Naive thymus-derived CD4-positive, alpha-beta T cell (primary cell): Measurements from ENCODE around the gene RIC3. TPM values are rescaled to one million over a fixed set of nuclear protein-coding genes. Genes with fewer than 3 reads are reported as not detected.

Experiments
- ATAC-seq: fragments of 150-1000 bp; cut with Tn5 transposase; 2 replicates; pipeline ENCODE4 v1.10.0; 2021; ENCODE audit warnings: mild to moderate bottlenecking, moderate library complexity
- CTCF ChIA-PET: fragments of 350-600 bp; sonication (Branson Sonifier 250); formaldehyde crosslinking; loops from one replicate; lab custom pipeline; 2021; ENCODE audit warnings: antibody characterized with exemption; lab: Charles Lee
- POLR2A ChIA-PET: fragments of 350-600 bp; sonication (Branson Sonifier 250); formaldehyde crosslinking; loops from one replicate; lab custom pipeline; 2021; ENCODE audit warnings: antibody characterized with exemption, inconsistent platforms; lab: Charles Lee
- DNase-seq, 9 donors: peaks; one replicate each; pipeline versions ENCODE4 v3.0.0 to v3.0.0-alpha.2; 2020 to 2022; ENCODE audit warnings: mixed read lengths in 1 of 9
- H3K27ac ChIP-seq: one replicate; pipeline ENCODE4 v1.7.0; 2013; ENCODE audit warnings: mild to moderate bottlenecking, low read depth, low read length, moderate library complexity
- H3K27me3 ChIP-seq, 2 donors: one replicate each; pipeline ENCODE4 v1.7.0; 2013; ENCODE audit warnings: low read length in 2 of 2, mild to moderate bottlenecking in 2 of 2, moderate library complexity in 2 of 2; ENCODE audit not compliant: control insufficient read depth in 2 of 2, insufficient read depth in 2 of 2
- H3K36me3 ChIP-seq, 3 experiments: 1 replicate in 2 of 3; 2 replicates in 1 of 3; pipeline ENCODE4 v1.7.0; 2013; ENCODE audit warnings: low read length in 3 of 3, mild to moderate bottlenecking in 3 of 3, moderate library complexity in 1 of 3; ENCODE audit not compliant: insufficient read depth in 3 of 3, control insufficient read depth in 2 of 3
- H3K4me1 ChIP-seq, 2 donors: one replicate each; pipeline ENCODE4 v1.7.0; 2013; ENCODE audit warnings: low read length in 2 of 2, mild to moderate bottlenecking in 2 of 2, moderate library complexity in 1 of 2; ENCODE audit not compliant: control insufficient read depth in 2 of 2, insufficient read depth in 2 of 2
- H3K4me3 ChIP-seq: 2 replicates; pipeline ENCODE4 v1.7.0; 2013; ENCODE audit warnings: mild to moderate bottlenecking, low read length
- H3K9me3 ChIP-seq, 3 experiments: 1 replicate in 2 of 3; 2 replicates in 1 of 3; pipeline ENCODE4 v1.7.0; 2013; ENCODE audit warnings: low read length in 3 of 3; ENCODE audit not compliant: control insufficient read depth in 2 of 3
- H3K27ac Mint-ChIP-seq, 9 donors: one replicate each; pipeline ENCODE4 v1.8.0; 2020 to 2022; ENCODE audit warnings: mixed read lengths in 9 of 9, mild to moderate bottlenecking in 8 of 9, moderate library complexity in 5 of 9, inconsistent platforms in 2 of 9
- H3K27me3 Mint-ChIP-seq, 5 donors: one replicate each; pipeline ENCODE4 v1.8.0; 2021 to 2022; ENCODE audit warnings: mixed read lengths in 5 of 5, mild to moderate bottlenecking in 1 of 5
- H3K36me3 Mint-ChIP-seq, 5 donors: one replicate each; pipeline ENCODE4 v1.8.0; 2020 to 2022; ENCODE audit warnings: mixed read lengths in 5 of 5, mild to moderate bottlenecking in 3 of 5, inconsistent platforms in 1 of 5
- H3K4me1 Mint-ChIP-seq, 7 donors: one replicate each; pipeline ENCODE4 v1.8.0; 2020 to 2022; ENCODE audit warnings: mixed read lengths in 7 of 7, mild to moderate bottlenecking in 3 of 7, inconsistent platforms in 1 of 7
- H3K4me3 Mint-ChIP-seq, 10 donors: one replicate each; pipeline ENCODE4 v1.8.0; 2020 to 2022; ENCODE audit warnings: mild to moderate bottlenecking in 10 of 10, mixed read lengths in 10 of 10, moderate library complexity in 6 of 10, inconsistent platforms in 2 of 10
- H3K9me3 Mint-ChIP-seq, 11 donors: one replicate each; pipeline ENCODE4 v1.8.0; 2020 to 2022; ENCODE audit warnings: mixed read lengths in 11 of 11, mild to moderate bottlenecking in 4 of 11, inconsistent platforms in 1 of 11, moderate library complexity in 1 of 11
- intact Hi-C, 2 donors: fragments of 100-400 bp; cut with micrococcal nuclease; formaldehyde crosslinking; loops; one replicate each; pipeline ENCODE4 v1.15.1; 2023
- polyA plus RNA-seq, 2 donors: library from polyadenylated mRNA; unstranded; fragments of 300-500 nt; fragmentation: Illumina TruSeq; gene quantifications; one replicate each; pipeline ENCODE4 v1.2.3, GENCODE V29; 2021
- total RNA-seq, 6 experiments: library from RNA in 5 of 6; stranded (reverse) in 5 of 6; gene quantifications; 1 replicate in 5 of 6; 2 replicates in 1 of 6; pipeline ENCODE4 v1.2.3 and lab custom pipeline; 2021 to 2026

RIC3 gene
- total and polyA plus RNA-seq, 7 experiments from 2014 or later, result 2.5 to 66.9 (median 32.7) TPM

GRCh38 chr11:8103909-8104308, 64.9 kb downstream of the RIC3 start:
- Histone ChIP-seq H3K36me3 (peaks cover 0 to 14% (median 0%) of the 10 kb centered on the region in 3 experiments), H3K4me3 (no peak overlapping the region), H3K27me3 (no peaks in the 10 kb centered on the region), H3K27ac (no peak overlapping the region), H3K9me3 (no peaks in the 10 kb centered on the region), H3K4me1 (no peaks in the 10 kb centered on the region)
- POLR2A ChIA-PET, result no interaction called here
- Mint-ChIP-seq H3K36me3 (peaks cover 0 to 6% (median 0%) of the 10 kb centered on the region in 5 donors), H3K27ac (no peak overlapping the region), H3K4me3 (no peak overlapping the region), H3K9me3 (no peaks in the 10 kb centered on the region), H3K27me3 (no peaks in the 10 kb centered on the region), H3K4me1 (no peaks in the 10 kb centered on the region)
- DNase-seq (no peak), ATAC-seq (no peak)
- intact Hi-C loops, result no loop called here
- CTCF ChIA-PET, result interaction anchor here (0.8 to 0.9 kb wide), 2 partner anchors 9 to 71 kb away, joined by 3 read pairs; no protein-coding TSS in a partner anchor

GRCh38 chr11:8102965-8103364, 65.9 kb downstream of the RIC3 start:
- Mint-ChIP-seq H3K9me3 (no peaks in the 10 kb centered on the region), H3K4me1 (no peaks in the 10 kb centered on the region), H3K4me3 (no peak overlapping the region), H3K36me3 (peaks cover 0 to 4% (median 0%) of the 10 kb centered on the region in 5 donors), H3K27ac (no peak overlapping the region), H3K27me3 (no peaks in the 10 kb centered on the region)
- Histone ChIP-seq H3K27ac (no peak overlapping the region), H3K9me3 (no peaks in the 10 kb centered on the region), H3K36me3 (peaks cover 0 to 7% (median 0%) of the 10 kb centered on the region in 3 experiments), H3K4me3 (no peak overlapping the region), H3K27me3 (no peaks in the 10 kb centered on the region), H3K4me1 (no peaks in the 10 kb centered on the region)
- intact Hi-C loops, result no loop called here
- DNase-seq (no peak), ATAC-seq (no peak)
- ChIA-PET POLR2A (no interaction called here), CTCF (no interaction called here)

- H3K36me3 Mint-ChIP-seq, result peaks cover 0 to 4% (median 0%) of the 10 kb centered on the region in 5 donors
- H3K4me3 Mint-ChIP-seq, result no peak overlapping the region
- Histone ChIP-seq H3K27me3 (no peaks in the 10 kb centered on the region), H3K36me3 (peaks cover 0 to 7% (median 0%) of the 10 kb centered on the region in 3 experiments), H3K4me3 (no peak overlapping the region), H3K9me3 (no peaks in the 10 kb centered on the region), H3K27ac (no peak overlapping the region), H3K4me1 (no peaks in the 10 kb centered on the region)
- ATAC-seq (no peak), DNase-seq (no peak)
- H3K4me1 Mint-ChIP-seq, result no peaks in the 10 kb centered on the region
- no peaks in the 10 kb centered on the region for H3K9me3 Mint-ChIP-seq
- no peak overlapping the region for H3K27ac Mint-ChIP-seq
- CTCF ChIA-PET, result no interaction called here
- H3K27me3 Mint-ChIP-seq, result no peaks in the 10 kb centered on the region
- POLR2A ChIA-PET, result no interaction called here
- intact Hi-C loops, result no loop called here
Measured at GRCh38 chr11:8102296-8102915, 66.4 kb downstream of the RIC3 start.

- H3K4me3 ChIP-seq, result no peak overlapping the region
- no peaks in the 10 kb centered on the region for H3K4me1 ChIP-seq
- no peaks in the 10 kb centered on the region for H3K36me3 ChIP-seq
- ATAC-seq (no peak), DNase-seq (peak in 1 of 9 donors; percentile 8)
- H3K4me3 Mint-ChIP-seq, result no peak overlapping the region
- H3K27ac ChIP-seq, result no peak overlapping the region
- H3K36me3 Mint-ChIP-seq, result peaks cover 0 to 4% (median 0%) of the 10 kb centered on the region in 5 donors
- H3K4me1 Mint-ChIP-seq, result no peaks in the 10 kb centered on the region
- no peaks in the 10 kb centered on the region for H3K9me3 ChIP-seq
- H3K27me3 ChIP-seq, result no peaks in the 10 kb centered on the region
- ChIA-PET CTCF (interaction anchor here (4.3 kb wide), 1 partner anchor 68 kb away, joined by 36 read pairs; no protein-coding TSS in a partner anchor), POLR2A (no interaction called here)
- no peaks in the 10 kb centered on the region for H3K27me3 Mint-ChIP-seq
- H3K27ac Mint-ChIP-seq, result peak overlapping the region in 1 of 9 donors; percentile 15
- intact Hi-C loops, result no loop called here
- H3K9me3 Mint-ChIP-seq, result no peaks in the 10 kb centered on the region
Measured at GRCh38 chr11:8101421-8101820, 67.4 kb downstream of the RIC3 start.

GRCh38 chr11:8100605-8101004, 68.2 kb downstream of the RIC3 start:
- Mint-ChIP-seq H3K4me3 (no peak overlapping the region), H3K4me1 (no peaks in the 10 kb centered on the region), H3K9me3 (no peaks in the 10 kb centered on the region), H3K27ac (peak overlapping the region in 1 of 9 donors; percentile 25), H3K27me3 (no peaks in the 10 kb centered on the region), H3K36me3 (peaks cover 0 to 4% (median 0%) of the 10 kb centered on the region in 5 donors)
- ATAC-seq, result no peak
- intact Hi-C loops, result no loop called here
- H3K27ac ChIP-seq, result no peak overlapping the region
- CTCF ChIA-PET, result interaction anchor here (1.2 to 4.3 kb wide), 5 partner anchors 10 to 114 kb away, joined by 3 to 36 read pairs (median 11); partner anchors contain the start of gene EIF3F
- H3K9me3 ChIP-seq, result no peaks in the 10 kb centered on the region
- H3K4me3 ChIP-seq, result no peak overlapping the region
- POLR2A ChIA-PET, result no interaction called here
- DNase-seq, result peak in 1 of 9 donors; percentile 3
- H3K4me1 ChIP-seq, result no peaks in the 10 kb centered on the region
- no peaks in the 10 kb centered on the region for H3K36me3 ChIP-seq
- no peaks in the 10 kb centered on the region for H3K27me3 ChIP-seq

- H3K27ac Mint-ChIP-seq, result peak overlapping the region in 1 of 9 donors; percentile 9
Measured at GRCh38 chr11:8100158-8100557, 68.7 kb downstream of the RIC3 start.

More at GRCh38 chr11:8100158-8100557, 68.7 kb downstream of the RIC3 start:
- Histone ChIP-seq H3K4me3 (no peak overlapping the region), H3K27me3 (no peaks in the 10 kb centered on the region), H3K36me3 (no peaks in the 10 kb centered on the region), H3K9me3 (no peaks in the 10 kb centered on the region), H3K27ac (no peak overlapping the region), H3K4me1 (no peaks in the 10 kb centered on the region)
- ChIA-PET POLR2A (no interaction called here), CTCF (interaction anchor here (1.0 to 4.3 kb wide), 7 partner anchors 10 to 113 kb away, joined by 3 to 36 read pairs (median 5); partner anchors contain the start of gene EIF3F)
- no peaks in the 10 kb centered on the region for H3K9me3 Mint-ChIP-seq
- ATAC-seq, result no peak
- peak in 1 of 9 donors; percentile 9 for DNase-seq
- H3K4me3 Mint-ChIP-seq, result no peak overlapping the region
- intact Hi-C loops, result no loop called here
- no peaks in the 10 kb centered on the region for H3K4me1 Mint-ChIP-seq
- peaks cover 0 to 4% (median 0%) of the 10 kb centered on the region in 5 donors for H3K36me3 Mint-ChIP-seq
- no peaks in the 10 kb centered on the region for H3K27me3 Mint-ChIP-seq
